Gastroesophageal sphincter (tissue), 3 donors: ENCODE measurements around the gene OR6N2.

Experiments used
- POLR2A ChIP-seq, 2 donors: fragments of 450-650 bp; IDR thresholded peaks; one replicate each; pipeline ENCODE4 v1.6.1; 2017; ENCODE audit warnings: antibody characterized with exemption in 2 of 2, mild to moderate bottlenecking in 2 of 2, moderate library complexity in 1 of 2
- POLR2AphosphoS5 ChIP-seq: sonication (generic); formaldehyde crosslinking; IDR thresholded peaks from one replicate; pipeline ENCODE4 v1.6.1; 2017; ENCODE audit warnings: antibody characterized with exemption
- TF ChIP-seq, protein P1 (sequence below), 4 experiments: fragments of 200-600 bp in 2 of 4; fragments of 450-650 bp in 2 of 4; sonication (generic) in 1 of 4; IDR thresholded peaks; one replicate each; pipeline ENCODE4 v1.5.1; 2017 to 2019; ENCODE audit warnings: antibody characterized with exemption in 4 of 4, mild to moderate bottlenecking in 2 of 4, moderate library complexity in 2 of 4

DNA sequence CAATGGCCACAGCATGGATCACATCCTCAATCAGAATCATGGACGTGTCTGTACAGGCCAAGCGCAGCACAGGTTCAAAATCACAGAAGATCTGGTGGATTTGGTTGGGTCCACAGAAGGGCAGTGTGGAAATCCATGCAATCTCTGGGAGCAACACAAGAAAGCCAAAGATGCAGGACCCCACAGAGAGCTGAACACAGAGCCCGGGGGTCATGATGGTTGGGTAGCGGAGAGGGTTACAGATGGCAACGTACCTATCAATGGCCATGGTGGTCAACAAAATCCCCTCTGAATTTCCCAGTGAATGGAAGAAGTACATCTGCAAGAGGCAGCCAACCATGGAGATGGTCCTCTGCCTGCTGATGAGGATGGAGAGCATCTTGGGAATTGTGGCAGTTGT, 56.6 kb downstream of the OR6N2 start:
- TF ChIP-seq POLR2AphosphoS5, result no peak
- TF ChIP-seq, protein P1, sequence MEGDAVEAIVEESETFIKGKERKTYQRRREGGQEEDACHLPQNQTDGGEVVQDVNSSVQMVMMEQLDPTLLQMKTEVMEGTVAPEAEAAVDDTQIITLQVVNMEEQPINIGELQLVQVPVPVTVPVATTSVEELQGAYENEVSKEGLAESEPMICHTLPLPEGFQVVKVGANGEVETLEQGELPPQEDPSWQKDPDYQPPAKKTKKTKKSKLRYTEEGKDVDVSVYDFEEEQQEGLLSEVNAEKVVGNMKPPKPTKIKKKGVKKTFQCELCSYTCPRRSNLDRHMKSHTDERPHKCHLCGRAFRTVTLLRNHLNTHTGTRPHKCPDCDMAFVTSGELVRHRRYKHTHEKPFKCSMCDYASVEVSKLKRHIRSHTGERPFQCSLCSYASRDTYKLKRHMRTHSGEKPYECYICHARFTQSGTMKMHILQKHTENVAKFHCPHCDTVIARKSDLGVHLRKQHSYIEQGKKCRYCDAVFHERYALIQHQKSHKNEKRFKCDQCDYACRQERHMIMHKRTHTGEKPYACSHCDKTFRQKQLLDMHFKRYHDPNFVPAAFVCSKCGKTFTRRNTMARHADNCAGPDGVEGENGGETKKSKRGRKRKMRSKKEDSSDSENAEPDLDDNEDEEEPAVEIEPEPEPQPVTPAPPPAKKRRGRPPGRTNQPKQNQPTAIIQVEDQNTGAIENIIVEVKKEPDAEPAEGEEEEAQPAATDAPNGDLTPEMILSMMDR (IDR thresholded peaks at IDR 0.05), result no peak
- no peak for TF ChIP-seq POLR2A (IDR thresholded peaks at IDR 0.05)
